Measurements from ENCODE around the gene NCOA6. TPM values are rescaled to one million over a fixed set of nuclear protein-coding genes. Genes with fewer than 3 reads are reported as not detected.
"Not testable (repeated sequence)": the region's sequence is repeated elsewhere in the genome, so short reads cannot be mapped to it uniquely, and the experiment has no call there.

The NCOA6 gene
- total RNA-seq, 1 donor from 2014 or later, result 45.6 TPM

GRCh38 chr20:34792687-34793363 is 32.6 kb downstream of the NCOA6 start:
- no peak overlapping the region for H3K27ac Mint-ChIP-seq (ENCODE audit: unreplicated experiment)
- no peak for TF ChIP-seq CTCF (IDR thresholded peaks at IDR 0.05; ENCODE audit: partially characterized antibody, unreplicated experiment)

GRCh38 chr20:34791289-34792020 is 34.0 kb downstream of the NCOA6 start:
- no peaks in the 10 kb centered on the region for H3K9me3 Mint-ChIP-seq (ENCODE audit: unreplicated experiment)
- peak overlapping the region; percentile 86 for H3K27ac Mint-ChIP-seq (ENCODE audit: unreplicated experiment)
- peak overlapping the region; percentile 73 for H3K4me3 Mint-ChIP-seq (ENCODE audit: unreplicated experiment)
- no peak for TF ChIP-seq CTCF (IDR thresholded peaks at IDR 0.05; ENCODE audit: partially characterized antibody, unreplicated experiment)
- H3K4me1 Mint-ChIP-seq (ENCODE audit: low read depth, unreplicated experiment), result peaks cover 10% of the 10 kb centered on the region
- no peak for DNase-seq
- no peaks in the 10 kb centered on the region for H3K27me3 Mint-ChIP-seq (ENCODE audit: unreplicated experiment)
- H3K36me3 Mint-ChIP-seq (ENCODE audit: unreplicated experiment), result no peaks in the 10 kb centered on the region

More at GRCh38 chr20:34792687-34793363, 32.6 kb downstream of the NCOA6 start:
- Mint-ChIP-seq H3K36me3 (ENCODE audit: unreplicated experiment) (no peaks in the 10 kb centered on the region), H3K4me3 (ENCODE audit: unreplicated experiment) (no peak overlapping the region), H3K9me3 (ENCODE audit: unreplicated experiment) (no peaks in the 10 kb centered on the region), H3K4me1 (ENCODE audit: low read depth, unreplicated experiment) (peaks cover 10% of the 10 kb centered on the region), H3K27me3 (ENCODE audit: unreplicated experiment) (no peaks in the 10 kb centered on the region)
- DNase-seq, result no peak

GRCh38 chr20:34781220-34781619 is 44.2 kb downstream of the NCOA6 start:
- H3K4me3 Mint-ChIP-seq (ENCODE audit: unreplicated experiment), result peak overlapping the region; percentile 75
- H3K9me3 Mint-ChIP-seq (ENCODE audit: unreplicated experiment), result peaks cover 3% of the 10 kb centered on the region
- peaks cover 17% of the 10 kb centered on the region for H3K4me1 Mint-ChIP-seq (ENCODE audit: low read depth, unreplicated experiment)
- no peak for DNase-seq
- H3K27ac Mint-ChIP-seq (ENCODE audit: unreplicated experiment), result peak overlapping the region; percentile 93
- TF ChIP-seq CTCF (IDR thresholded peaks at IDR 0.05; ENCODE audit: partially characterized antibody, unreplicated experiment), result no peak
- no peaks in the 10 kb centered on the region for H3K36me3 Mint-ChIP-seq (ENCODE audit: unreplicated experiment)
- H3K27me3 Mint-ChIP-seq (ENCODE audit: unreplicated experiment), result peaks cover 4% of the 10 kb centered on the region

DNA sequence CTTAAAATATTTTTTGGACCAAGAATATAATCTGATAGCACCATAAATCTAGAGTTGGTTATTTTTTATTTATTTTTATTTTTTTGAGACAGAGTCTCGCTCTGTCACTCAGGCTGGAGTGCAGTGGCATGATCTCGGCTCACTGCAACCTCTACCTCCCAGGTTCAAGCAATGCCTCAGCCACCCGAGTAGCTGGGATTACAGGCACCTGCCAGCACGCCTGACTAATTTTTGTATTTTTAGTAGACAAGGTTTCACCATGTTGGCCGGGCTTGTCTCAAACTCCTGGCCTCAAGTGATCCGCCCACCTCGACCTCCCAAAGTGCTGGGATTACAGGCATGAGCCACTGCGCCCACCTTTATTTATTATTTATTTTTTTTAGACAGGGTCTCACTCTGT is 45.2 kb downstream of the NCOA6 start:
- H3K9me3 Mint-ChIP-seq (ENCODE audit: unreplicated experiment); H3K4me3 Mint-ChIP-seq (ENCODE audit: unreplicated experiment); DNase-seq; H3K36me3 Mint-ChIP-seq (ENCODE audit: unreplicated experiment); H3K27me3 Mint-ChIP-seq (ENCODE audit: unreplicated experiment); H3K27ac Mint-ChIP-seq (ENCODE audit: unreplicated experiment): not testable (repeated sequence)
- peaks cover 22% of the 10 kb centered on the region for H3K4me1 Mint-ChIP-seq (ENCODE audit: low read depth, unreplicated experiment)

GRCh38 chr20:34776177-34776576 is 49.3 kb downstream of the NCOA6 start:
- H3K27ac Mint-ChIP-seq (ENCODE audit: unreplicated experiment), result peak overlapping the region; percentile 48

More at GRCh38 chr20:34776177-34776576, 49.3 kb downstream of the NCOA6 start:
- H3K4me3 Mint-ChIP-seq (ENCODE audit: unreplicated experiment), result no peak overlapping the region
- TF ChIP-seq CTCF (IDR thresholded peaks at IDR 0.05; ENCODE audit: partially characterized antibody, unreplicated experiment), result no peak
- DNase-seq, result peak; percentile 50
- H3K27me3 Mint-ChIP-seq (ENCODE audit: unreplicated experiment), result peaks cover 2% of the 10 kb centered on the region
- peaks cover 18% of the 10 kb centered on the region for H3K4me1 Mint-ChIP-seq (ENCODE audit: low read depth, unreplicated experiment)
- no peaks in the 10 kb centered on the region for H3K36me3 Mint-ChIP-seq (ENCODE audit: unreplicated experiment)
- peaks cover 2% of the 10 kb centered on the region for H3K9me3 Mint-ChIP-seq (ENCODE audit: unreplicated experiment)
